Activated CD8-positive, alpha-beta memory T cell treated with anti-CD3 and anti-CD28 coated beads, Interleukin-2, amount 10 ng/mL, durations not matched to agents 7 days and 5 days (primary cell): Measurements from ENCODE around the gene SNX10. TPM values are rescaled to one million over a fixed set of nuclear protein-coding genes. Genes with fewer than 3 reads are reported as not detected.

Experiments used
- ATAC-seq: fragments of 150-1000 bp; cut with Tn5 transposase; one replicate; pipeline ENCODE4 v1.10.0; 2021; ENCODE audit warnings: moderate library complexity
- CTCF ChIA-PET: fragments of 350-600 bp; sonication (Branson Sonifier 250); formaldehyde crosslinking; loops from one replicate; lab custom pipeline; 2021; ENCODE audit warnings: antibody characterized with exemption; lab: Charles Lee
- DNase-seq: peaks from one replicate; pipeline ENCODE4 v3.0.0-alpha.2; 2020
- H3K27ac Mint-ChIP-seq: one replicate; pipeline ENCODE4 v1.8.0; 2021; ENCODE audit warnings: mild to moderate bottlenecking, mixed read lengths
- H3K27me3 Mint-ChIP-seq: one replicate; pipeline ENCODE4 v1.8.0; 2021; ENCODE audit warnings: mixed read lengths
- H3K36me3 Mint-ChIP-seq: one replicate; pipeline ENCODE4 v1.8.0; 2021; ENCODE audit warnings: mild to moderate bottlenecking, mixed read lengths
- H3K4me1 Mint-ChIP-seq: one replicate; pipeline ENCODE4 v1.8.0; 2021; ENCODE audit warnings: mixed read lengths
- H3K4me3 Mint-ChIP-seq: one replicate; pipeline ENCODE4 v1.8.0; 2021; ENCODE audit warnings: mild to moderate bottlenecking, moderate library complexity, mixed read lengths
- H3K9me3 Mint-ChIP-seq: one replicate; pipeline ENCODE4 v1.8.0; 2022; ENCODE audit warnings: low read depth, mixed read lengths
- total RNA-seq, 2 experiments: library from RNA; stranded (reverse); gene quantifications; one replicate each; pipeline ENCODE4 v1.2.3, GENCODE V29; 2021

SNX10 gene
- total RNA-seq, 2 experiments from 2014 or later, result 42.8 to 59.3 TPM

DNA sequence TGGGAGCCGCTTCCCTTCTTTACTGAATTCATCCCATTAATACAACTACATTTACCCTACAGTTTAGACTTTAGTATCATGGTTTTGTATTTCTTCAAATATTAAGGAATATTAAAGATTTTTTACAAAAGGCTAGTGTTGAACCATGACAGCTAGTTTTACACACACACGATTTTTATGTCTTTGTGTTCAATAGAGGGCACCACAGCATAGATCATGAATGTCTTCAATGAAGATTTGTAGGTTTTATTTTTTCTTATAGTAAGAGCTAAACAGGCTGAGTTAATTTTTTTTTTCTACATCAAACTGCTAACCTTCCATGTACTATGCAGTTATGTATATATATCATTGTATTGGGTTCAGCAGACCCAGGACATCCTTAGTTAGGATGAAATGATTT lies 76.9 kb downstream of the SNX10 start:
- no peaks in the 10 kb centered on the region for H3K9me3 Mint-ChIP-seq
- peaks cover 20% of the 10 kb centered on the region for H3K4me1 Mint-ChIP-seq
- no peak overlapping the region for H3K4me3 Mint-ChIP-seq
- CTCF ChIA-PET, result interaction anchor here (1.4 to 3.1 kb wide), 7 partner anchors 36 to 793 kb away, joined by 3 to 26 read pairs (median 11); no protein-coding TSS in a partner anchor
- DNase-seq (no peak), ATAC-seq (no peak)
- H3K36me3 Mint-ChIP-seq, result peaks cover 31% of the 10 kb centered on the region
- no peaks in the 10 kb centered on the region for H3K27me3 Mint-ChIP-seq
- no peak overlapping the region for H3K27ac Mint-ChIP-seq

DNA sequence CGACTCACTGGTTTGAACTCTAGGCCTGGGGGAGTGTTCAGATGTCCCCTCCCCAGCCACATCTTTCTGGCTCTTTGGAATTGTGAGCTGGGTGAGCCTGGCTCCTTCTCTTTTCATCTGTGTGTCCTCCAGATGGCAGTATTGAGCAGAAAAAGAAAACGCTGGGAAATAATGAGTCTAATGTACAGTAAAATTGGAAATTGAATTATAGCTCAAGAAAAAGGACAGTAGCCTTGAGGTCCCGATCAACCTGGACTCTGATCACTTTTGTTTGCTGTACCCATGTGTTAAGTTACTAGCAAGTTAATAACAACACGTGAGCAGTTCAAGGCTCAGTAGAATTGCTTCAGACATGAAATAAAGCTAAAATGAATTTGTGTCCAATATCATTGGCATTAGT lies 77.9 kb downstream of the SNX10 start:
- no peaks in the 10 kb centered on the region for H3K9me3 Mint-ChIP-seq
- H3K4me3 Mint-ChIP-seq, result no peak overlapping the region
- CTCF ChIA-PET, result interaction anchor here (0.6 to 3.1 kb wide), 42 partner anchors 9 to 792 kb away, joined by 3 to 26 read pairs (median 4); partner anchors contain the start of genes NFE2L3 and SNX10
- no peak for DNase-seq
- peak; percentile 67 for ATAC-seq
- peaks cover 17% of the 10 kb centered on the region for H3K4me1 Mint-ChIP-seq
- H3K36me3 Mint-ChIP-seq, result peaks cover 36% of the 10 kb centered on the region
- peaks cover 4% of the 10 kb centered on the region for H3K27me3 Mint-ChIP-seq
- no peak overlapping the region for H3K27ac Mint-ChIP-seq

DNA sequence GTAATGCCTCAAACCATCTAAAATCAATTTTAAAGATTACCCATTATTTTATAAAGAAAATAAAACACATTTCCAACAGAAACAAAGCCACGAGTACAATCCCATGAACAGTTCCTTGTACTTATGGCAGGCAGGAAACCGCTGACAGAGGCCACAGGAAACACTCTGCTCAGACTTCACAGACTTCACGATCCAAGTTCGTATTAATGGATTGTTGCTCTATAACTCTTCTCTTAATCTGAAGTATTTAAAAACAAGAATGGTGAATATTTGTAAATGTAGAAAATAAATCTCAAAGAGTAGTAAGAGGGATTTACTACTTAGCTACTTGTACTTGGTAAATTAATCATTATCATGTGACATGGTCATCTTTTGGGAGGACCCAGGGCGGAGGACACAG lies 78.3 kb downstream of the SNX10 start:
- ATAC-seq (peak; percentile 41), DNase-seq (no peak)
- H3K4me1 Mint-ChIP-seq, result peaks cover 15% of the 10 kb centered on the region
- peaks cover 4% of the 10 kb centered on the region for H3K27me3 Mint-ChIP-seq
- H3K9me3 Mint-ChIP-seq, result no peaks in the 10 kb centered on the region
- CTCF ChIA-PET, result interaction anchor here (0.7 to 3.1 kb wide), 41 partner anchors 9 to 791 kb away, joined by 3 to 26 read pairs (median 4); partner anchors contain the start of genes NFE2L3 and SNX10
- H3K36me3 Mint-ChIP-seq, result peaks cover 36% of the 10 kb centered on the region
- H3K4me3 Mint-ChIP-seq, result no peak overlapping the region
- H3K27ac Mint-ChIP-seq, result no peak overlapping the region

DNA sequence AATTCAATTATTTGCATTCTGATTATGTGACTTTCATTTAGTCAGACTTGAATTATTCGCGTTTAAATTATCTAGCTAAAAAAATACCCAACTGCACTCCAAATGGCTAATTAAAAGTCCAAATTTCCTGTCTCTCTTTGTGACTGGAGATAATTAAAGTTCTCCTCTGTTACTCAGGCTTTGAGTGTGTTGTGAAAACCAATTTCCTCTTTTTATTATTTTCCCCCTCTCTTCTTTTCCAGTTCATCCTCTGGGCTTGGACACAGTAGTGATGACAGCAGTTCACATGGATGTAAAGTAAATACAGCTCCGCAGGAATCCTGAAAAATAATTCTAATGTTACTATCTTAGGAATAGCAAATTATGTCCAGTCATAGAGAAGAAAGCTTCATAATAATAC lies 80.6 kb downstream of the SNX10 start:
- ATAC-seq (no peak), DNase-seq (no peak)
- Mint-ChIP-seq H3K9me3 (no peaks in the 10 kb centered on the region), H3K27ac (no peak overlapping the region), H3K4me3 (no peak overlapping the region), H3K27me3 (peaks cover 4% of the 10 kb centered on the region), H3K36me3 (peaks cover 25% of the 10 kb centered on the region), H3K4me1 (peaks cover 10% of the 10 kb centered on the region)
- CTCF ChIA-PET, result interaction anchor here (0.7 to 1.6 kb wide), 4 partner anchors 24 to 789 kb away, joined by 3 to 4 read pairs (median 4); no protein-coding TSS in a partner anchor

GRCh38 chr7:26372704-26373103 lies 81.0 kb downstream of the SNX10 start:
- Mint-ChIP-seq H3K4me1 (peaks cover 10% of the 10 kb centered on the region), H3K27me3 (peaks cover 5% of the 10 kb centered on the region), H3K27ac (no peak overlapping the region), H3K4me3 (no peak overlapping the region), H3K36me3 (peaks cover 25% of the 10 kb centered on the region), H3K9me3 (no peaks in the 10 kb centered on the region)
- DNase-seq, result no peak
- CTCF ChIA-PET, result interaction anchor here (0.7 to 1.6 kb wide), 3 partner anchors 25 to 788 kb away, joined by 3 to 4 read pairs (median 3); no protein-coding TSS in a partner anchor
- ATAC-seq, result no peak

DNA sequence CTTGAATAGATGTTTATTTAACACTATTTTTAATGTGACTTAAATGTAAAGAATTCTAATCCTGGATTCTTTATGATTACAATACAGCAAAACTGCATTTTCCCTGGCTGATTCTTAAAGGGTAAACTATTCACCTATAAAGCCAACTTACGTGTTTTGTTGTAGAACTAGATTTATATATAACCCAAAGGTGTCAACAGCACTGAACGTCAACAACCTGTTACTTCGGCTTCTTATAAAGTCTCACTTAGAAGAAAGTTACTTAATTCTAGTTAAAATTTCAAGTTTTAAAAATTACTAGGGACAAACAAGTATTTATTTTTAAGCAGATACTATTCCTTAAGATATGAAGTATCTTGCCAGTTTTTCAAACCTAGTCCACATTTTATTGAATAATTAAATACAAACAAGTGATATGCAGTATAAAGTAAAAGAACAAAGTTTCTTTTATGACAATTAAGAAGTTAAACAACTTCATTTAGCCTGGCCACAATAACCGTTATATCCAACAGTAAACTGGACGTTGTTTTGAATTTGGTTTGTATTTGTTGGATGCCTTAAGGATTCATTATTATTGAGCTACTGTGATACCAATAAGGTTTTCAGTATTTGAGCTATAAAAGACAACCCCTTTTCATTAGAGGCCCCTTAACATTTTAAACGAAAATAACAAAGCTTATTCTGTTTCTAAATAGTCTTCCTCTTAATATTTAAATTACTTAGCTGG lies 83.1 kb downstream of the SNX10 start:
- CTCF ChIA-PET, result interaction anchor here (0.7 to 2.1 kb wide), 5 partner anchors 9 to 787 kb away, joined by 3 to 11 read pairs (median 3); no protein-coding TSS in a partner anchor
- no peak overlapping the region for H3K4me3 Mint-ChIP-seq
- DNase-seq, result no peak
- peaks cover 6% of the 10 kb centered on the region for H3K4me1 Mint-ChIP-seq
- ATAC-seq, result no peak
- no peak overlapping the region for H3K27ac Mint-ChIP-seq
- peaks cover 23% of the 10 kb centered on the region for H3K36me3 Mint-ChIP-seq
- H3K9me3 Mint-ChIP-seq, result no peaks in the 10 kb centered on the region
- H3K27me3 Mint-ChIP-seq, result peaks cover 23% of the 10 kb centered on the region

GRCh38 chr7:26375726-26376174 lies 84.1 kb downstream of the SNX10 start:
- ATAC-seq (no peak), DNase-seq (no peak)
- Mint-ChIP-seq H3K27me3 (peaks cover 24% of the 10 kb centered on the region), H3K4me3 (peak overlapping the region; percentile 77), H3K9me3 (no peaks in the 10 kb centered on the region), H3K4me1 (peaks cover 2% of the 10 kb centered on the region), H3K36me3 (peaks cover 20% of the 10 kb centered on the region), H3K27ac (no peak overlapping the region)
- CTCF ChIA-PET, result interaction anchor here (0.8 to 2.1 kb wide), 5 partner anchors 8 to 786 kb away, joined by 3 to 11 read pairs (median 3); no protein-coding TSS in a partner anchor

GRCh38 chr7:26376175-26376917 lies 84.7 kb downstream of the SNX10 start:
- DNase-seq (peak; percentile 59), ATAC-seq (peak; percentile 54)
- peak overlapping the region; percentile 59 for H3K27ac Mint-ChIP-seq
- CTCF ChIA-PET, result interaction anchor here (0.8 to 2.1 kb wide), 8 partner anchors 8 to 775 kb away, joined by 3 to 11 read pairs (median 3); no protein-coding TSS in a partner anchor
- H3K9me3 Mint-ChIP-seq, result no peaks in the 10 kb centered on the region
- H3K36me3 Mint-ChIP-seq, result peaks cover 20% of the 10 kb centered on the region
- peaks cover 24% of the 10 kb centered on the region for H3K27me3 Mint-ChIP-seq
- peak overlapping the region; percentile 77 for H3K4me3 Mint-ChIP-seq
- peaks cover 5% of the 10 kb centered on the region for H3K4me1 Mint-ChIP-seq

DNA sequence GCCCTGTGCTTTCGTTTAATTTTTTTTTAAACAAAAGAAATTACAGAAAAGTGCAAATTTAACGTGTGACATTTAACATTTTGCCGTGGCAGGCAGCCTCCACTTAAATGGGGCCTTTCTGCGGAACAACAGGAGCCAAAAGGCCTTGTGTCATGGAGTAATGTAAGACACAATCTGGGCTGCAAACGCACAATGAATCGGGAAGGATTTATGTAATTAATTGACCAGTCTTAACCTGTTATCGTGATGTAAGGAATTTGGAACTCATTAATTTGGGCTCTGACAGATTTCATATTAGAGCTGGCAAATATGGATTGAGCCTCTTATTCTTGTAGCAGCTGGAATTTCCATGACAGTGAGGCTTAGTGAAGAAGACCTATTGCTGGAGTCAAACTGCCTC lies 86.4 kb downstream of the SNX10 start:
- CTCF ChIA-PET, result interaction anchor here (1.0 to 2.0 kb wide), 8 partner anchors 8 to 294 kb away, joined by 3 to 13 read pairs (median 5); no protein-coding TSS in a partner anchor
- DNase-seq (no peak), ATAC-seq (no peak)
- Mint-ChIP-seq H3K9me3 (no peaks in the 10 kb centered on the region), H3K27ac (no peak overlapping the region), H3K36me3 (peaks cover 9% of the 10 kb centered on the region), H3K4me1 (peaks cover 8% of the 10 kb centered on the region), H3K4me3 (no peak overlapping the region), H3K27me3 (peaks cover 28% of the 10 kb centered on the region)

- DNase-seq (no peak), ATAC-seq (no peak)
- Mint-ChIP-seq H3K27me3 (peaks cover 30% of the 10 kb centered on the region), H3K27ac (no peak overlapping the region), H3K4me3 (no peak overlapping the region), H3K9me3 (no peaks in the 10 kb centered on the region), H3K4me1 (peaks cover 8% of the 10 kb centered on the region), H3K36me3 (peaks cover 1% of the 10 kb centered on the region)
- CTCF ChIA-PET, result interaction anchor here (1.0 to 1.7 kb wide), 2 partner anchors 10 to 19 kb away, joined by 3 read pairs; no protein-coding TSS in a partner anchor
Observed at GRCh38 chr7:26379711-26380110, 88.0 kb downstream of the SNX10 start.

DNA sequence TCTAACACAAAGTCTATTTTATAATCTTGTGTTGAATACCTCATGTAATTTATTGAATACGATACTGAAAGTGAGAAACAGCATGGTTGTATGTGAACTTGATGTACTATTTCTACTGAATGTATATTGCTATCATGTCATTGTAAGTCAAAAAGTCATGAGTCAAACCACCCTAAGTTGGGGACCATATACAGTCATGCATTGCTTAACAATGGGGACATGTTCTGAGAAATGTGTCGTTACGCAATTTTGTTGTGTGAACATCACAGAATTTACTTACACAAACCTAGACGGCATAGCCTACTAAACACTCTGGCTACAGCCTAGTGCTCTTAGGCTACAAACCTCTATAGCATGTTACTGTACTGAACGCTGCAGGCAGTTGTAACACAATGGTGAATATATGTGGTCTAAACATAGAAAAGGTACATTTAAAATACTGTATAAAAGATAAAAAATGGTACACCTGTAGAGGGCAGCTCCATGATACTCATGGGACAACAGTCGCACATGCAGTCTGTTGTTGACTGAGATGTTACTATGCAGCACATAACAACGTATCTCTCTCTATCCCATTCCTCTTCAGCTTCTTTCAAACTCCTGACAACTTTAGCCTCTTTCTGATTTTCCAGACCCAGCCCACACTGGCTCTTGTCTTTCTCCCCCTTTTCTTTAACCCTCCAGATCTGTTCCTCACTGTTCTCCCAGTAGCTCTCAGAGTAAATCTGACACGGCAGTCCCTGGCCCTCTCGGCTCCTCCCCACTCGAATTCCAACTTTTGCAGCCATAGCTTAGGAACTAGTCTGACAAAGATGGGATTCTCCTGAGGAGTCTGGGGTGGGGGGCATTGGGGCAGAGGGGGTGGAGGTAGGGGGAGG lies 90.1 kb downstream of the SNX10 start:
- Mint-ChIP-seq H3K4me3 (no peak overlapping the region), H3K27ac (no peak overlapping the region), H3K27me3 (peaks cover 44% of the 10 kb centered on the region), H3K9me3 (no peaks in the 10 kb centered on the region), H3K4me1 (peaks cover 6% of the 10 kb centered on the region), H3K36me3 (no peaks in the 10 kb centered on the region)
- CTCF ChIA-PET, result interaction anchor here (0.8 to 1.4 kb wide), 3 partner anchors 10 to 16 kb away, joined by 3 to 4 read pairs (median 3); no protein-coding TSS in a partner anchor
- DNase-seq (no peak), ATAC-seq (no peak)

GRCh38 chr7:26385240-26385639 lies 93.6 kb downstream of the SNX10 start:
- H3K36me3 Mint-ChIP-seq, result no peaks in the 10 kb centered on the region
- H3K27me3 Mint-ChIP-seq, result peaks cover 57% of the 10 kb centered on the region
- H3K4me1 Mint-ChIP-seq, result peaks cover 10% of the 10 kb centered on the region
- no peak overlapping the region for H3K4me3 Mint-ChIP-seq
- CTCF ChIA-PET, result interaction anchor here (1.0 to 1.4 kb wide), 2 partner anchors 8 to 20 kb away, joined by 3 to 5 read pairs; no protein-coding TSS in a partner anchor
- no peaks in the 10 kb centered on the region for H3K9me3 Mint-ChIP-seq
- ATAC-seq, result no peak
- no peak overlapping the region for H3K27ac Mint-ChIP-seq
- no peak for DNase-seq
